HCT116 (cell line): ENCODE measurements around the gene CFAP53. TPM values are rescaled to one million over a fixed set of nuclear protein-coding genes. Genes with fewer than 3 reads are reported as not detected.
"Not testable (repeated sequence)": the region's sequence is repeated elsewhere in the genome, so short reads cannot be mapped to it uniquely, and the experiment has no call there.

Experiments
- ATAC-seq: fragments of 200-7000 bp; cut with Tn5 transposase; 2 replicates; pipeline ENCODE4 v1.9.1; 2020; ENCODE audit warnings: mild to moderate bottlenecking, moderate library complexity
- BruUV-seq: library from RNA; stranded (reverse); fragments of 400-500 nt; replicated peaks from 2 replicates; lab custom pipeline; 2021; lab: Mats Ljungman, UMichigan
- CTCF ChIA-PET: fragments of 300-600 bp; sonication (Branson Sonifier 250); formaldehyde crosslinking; loops from one replicate; lab custom pipeline; 2021; ENCODE audit warnings: antibody characterized with exemption; lab: Charles Lee
- POLR2A ChIA-PET: fragments of 300-600, 350-600 bp; sonication (Branson Sonifier 250); formaldehyde crosslinking; loops from one replicate; lab custom pipeline; 2021; ENCODE audit warnings: antibody characterized with exemption; lab: Charles Lee
- RAD21 ChIA-PET, 2 experiments: fragments of 300-600 bp; sonication (Branson Sonifier 250); formaldehyde crosslinking; loops; one replicate each; lab custom pipeline; 2023; ENCODE audit warnings: low total read pairs in 2 of 2; ENCODE audit not compliant: uncharacterized antibody in 2 of 2, unreplicated experiment in 2 of 2, low non-redundant PET in 1 of 2; lab: Charles Lee
- DNase-seq: peaks from one replicate; pipeline ENCODE4 v3.0.0-alpha.2; 2010; ENCODE audit warnings: low read depth, low spot score
- H2AFZ ChIP-seq: fragments of 200-600 bp; shearing (Covaris generic), sonication (generic); 2 replicates; pipeline ENCODE4 v1.6.1; 2017; ENCODE audit warnings: low read depth, mixed run types, mixed read lengths, antibody characterized with exemption, low read length; ENCODE audit not compliant: poor library complexity, severe bottlenecking
- H3K27ac ChIP-seq: 2 replicates; pipeline ENCODE4 v1.5.1; 2012; ENCODE audit warnings: low read depth, low read length
- H3K27me3 ChIP-seq: fragments of 200-600 bp; sonication (generic); 2 replicates; pipeline ENCODE4 v1.6.1; 2016; ENCODE audit warnings: mixed run types, low read length, mixed read lengths; ENCODE audit not compliant: insufficient read depth
- H3K36me3 ChIP-seq, 2 experiments: fragments of 200-500 bp in 1 of 2; fragments of 200-600 bp in 1 of 2; sonication (Bioruptor generic) in 1 of 2; sonication (generic) in 1 of 2; 2 replicates each; pipeline versions ENCODE4 v1.5.1 to v1.6.1; 2014 to 2016; ENCODE audit warnings: low read length in 2 of 2, inconsistent platforms in 1 of 2, mixed read lengths in 1 of 2, mixed run types in 1 of 2; ENCODE audit not compliant: insufficient read depth in 2 of 2, control insufficient read depth in 1 of 2
- H3K4me1 ChIP-seq, 2 experiments: fragments of 200-600 bp in 1 of 2; sonication (generic) in 1 of 2; 2 replicates each; pipeline versions ENCODE4 v1.5.1 to v1.6.1; 2012 to 2017; ENCODE audit warnings: low read length in 2 of 2, inconsistent platforms in 1 of 2, mild to moderate bottlenecking in 1 of 2, mixed read lengths in 1 of 2, mixed run types in 1 of 2, moderate library complexity in 1 of 2; ENCODE audit not compliant: insufficient read depth in 2 of 2, control insufficient read depth in 1 of 2
- H3K4me2 ChIP-seq: fragments of 200-600 bp; sonication (generic); 2 replicates; pipeline ENCODE4 v1.6.1; 2017; ENCODE audit warnings: mixed run types, low read length, mixed read lengths
- H3K4me3 ChIP-seq, 2 experiments: fragments of 200-600 bp in 1 of 2; sonication (generic) in 1 of 2; replicated peaks in 1 of 2; 2 replicates each; pipeline ENCODE4 v1.5.1; 2011 to 2016; ENCODE audit warnings: low read length in 2 of 2, control low read depth in 1 of 2, low read depth in 1 of 2, mild to moderate bottlenecking in 1 of 2, mixed read lengths in 1 of 2, mixed run types in 1 of 2
- H3K79me2 ChIP-seq: fragments of 200-600 bp; sonication (generic); 2 replicates; pipeline ENCODE4 v1.6.1; 2017; ENCODE audit warnings: mild to moderate bottlenecking, mixed run types, low read length, moderate library complexity, mixed read lengths; ENCODE audit not compliant: insufficient read depth
- H3K9ac ChIP-seq: fragments of 200-600 bp; sonication (generic); 2 replicates; pipeline ENCODE4 v1.6.1; 2016; ENCODE audit warnings: low read length, mixed read lengths
- H3K9me2 ChIP-seq: fragments of 200-600 bp; sonication (generic), shearing (Covaris generic); 2 replicates; pipeline ENCODE4 v1.6.1; 2017; ENCODE audit warnings: mixed run types, mild to moderate bottlenecking, moderate library complexity; ENCODE audit not compliant: insufficient read depth
- H3K9me3 ChIP-seq, 2 experiments: fragments of 200-500 bp in 1 of 2; fragments of 200-600 bp in 1 of 2; sonication (Bioruptor generic) in 1 of 2; sonication (generic) in 1 of 2; 2 replicates each; pipeline ENCODE4 v1.6.1; 2014 to 2017; ENCODE audit warnings: low read length in 2 of 2, mixed read lengths in 2 of 2, inconsistent platforms in 1 of 2, low read depth in 1 of 2, mild to moderate bottlenecking in 1 of 2, mixed run types in 1 of 2, moderate library complexity in 1 of 2; ENCODE audit not compliant: control insufficient read depth in 1 of 2, insufficient read depth in 1 of 2
- H4K20me1 ChIP-seq: fragments of 200-600 bp; sonication (generic), shearing (Covaris generic); 2 replicates; pipeline ENCODE4 v1.6.1; 2017; ENCODE audit warnings: mixed run types, mild to moderate bottlenecking, moderate library complexity; ENCODE audit not compliant: insufficient read depth
- EGR1 ChIP-seq: IDR thresholded peaks from 2 replicates; pipeline ENCODE4 v1.6.1; 2012; ENCODE audit warnings: low read depth
- EZH2 ChIP-seq: fragments of 200-600 bp; sonication (generic); IDR thresholded peaks from 2 replicates; pipeline ENCODE4 v1.6.1; 2017; ENCODE audit warnings: antibody characterized with exemption, mixed run types
- EZH2phosphoT487 ChIP-seq: fragments of 200-600 bp; IDR thresholded peaks from 2 replicates; pipeline ENCODE4 v1.6.1; 2018; ENCODE audit warnings: antibody characterized with exemption, borderline replicate concordance
- FOSL1 ChIP-seq: IDR thresholded peaks from 2 replicates; pipeline ENCODE4 v1.6.1; 2012; ENCODE audit warnings: low read depth
- JUND ChIP-seq: IDR thresholded peaks from 2 replicates; pipeline ENCODE4 v1.6.1; 2012
- POLR2A ChIP-seq: IDR thresholded peaks from 2 replicates; pipeline ENCODE4 v1.7.0; 2011; ENCODE audit warnings: borderline replicate concordance; ENCODE audit not compliant: insufficient read depth, insufficient read length; ENCODE audit errors: extremely low read depth
- RAD21 ChIP-seq: IDR thresholded peaks from 2 replicates; pipeline ENCODE4 v1.6.1; 2012; ENCODE audit warnings: low read depth, mild to moderate bottlenecking
- SP1 ChIP-seq: IDR thresholded peaks from 2 replicates; pipeline ENCODE4 v1.6.1; 2012; ENCODE audit warnings: low read depth
- TCF7L2 ChIP-seq: IDR thresholded peaks from 2 replicates; pipeline ENCODE4 v1.7.0; 2011; ENCODE audit warnings: borderline replicate concordance, inconsistent platforms; ENCODE audit not compliant: insufficient read depth, insufficient read length; ENCODE audit errors: extremely low read depth
- YY1 ChIP-seq: IDR thresholded peaks from 2 replicates; pipeline ENCODE4 v1.6.1; 2011; ENCODE audit warnings: low read length, low read depth, moderate library complexity, mild to moderate bottlenecking; ENCODE audit not compliant: insufficient replicate concordance; ENCODE audit errors: extremely low read depth
- ZNF274 ChIP-seq: fragments of 200-500 bp; sonication (Bioruptor generic); IDR thresholded peaks from 2 replicates; pipeline ENCODE4 v1.6.1; 2014; ENCODE audit warnings: mild to moderate bottlenecking, low read depth, low read length, inconsistent platforms
- intact Hi-C: fragments of 100-400 bp; cut with micrococcal nuclease; formaldehyde crosslinking; loops from 2 replicates; pipeline ENCODE4 v1.10.0; 2022
- total RNA-seq: library from RNA; stranded (reverse); gene quantifications from one replicate; pipeline ENCODE4 v1.2.1, GENCODE V29; 2021; ENCODE audit not compliant: unreplicated experiment
- TF ChIP-seq, protein P1 (sequence below): IDR thresholded peaks from 2 replicates; pipeline ENCODE4 v1.6.1; 2012
- TF ChIP-seq, protein P2 (sequence below): IDR thresholded peaks from 2 replicates; pipeline ENCODE4 v1.6.1; 2012; ENCODE audit warnings: low read depth

Gene CFAP53
- total RNA-seq, 1 experiment from 2014 or later = 1.1 TPM

DNA sequence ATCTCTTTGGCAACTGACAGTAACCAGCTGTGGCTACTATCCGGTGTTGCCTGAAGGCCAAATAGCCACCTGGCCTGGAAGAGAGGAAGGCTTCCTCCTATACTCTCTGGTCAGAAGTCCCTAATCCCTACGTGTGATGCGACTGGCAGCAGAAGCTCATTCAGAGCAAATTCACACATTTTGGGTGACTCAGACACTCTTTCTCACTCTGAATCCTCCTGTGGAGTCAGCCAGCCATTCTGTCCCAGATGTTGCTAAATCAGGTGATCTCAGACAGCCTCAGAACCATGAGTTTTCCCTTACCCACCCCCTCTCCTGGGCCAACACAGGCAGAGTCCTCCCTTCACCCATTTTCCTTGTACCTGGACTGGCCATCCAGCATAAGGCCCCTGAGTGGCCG is 34.7 kb downstream of the CFAP53 start:
- no peak overlapping the region for H3K4me3 ChIP-seq
- BruUV-seq = no TSS peak
- ChIA-PET RAD21 (no interaction called here), POLR2A (no interaction called here), CTCF (no interaction called here)
- H3K9ac ChIP-seq = no peak overlapping the region
- no peak overlapping the region for H2AFZ ChIP-seq
- H3K79me2 ChIP-seq = no peaks in the 10 kb centered on the region
- H3K36me3 ChIP-seq = no peaks in the 10 kb centered on the region
- DNase-seq (no peak), ATAC-seq (no peak)
- H3K27ac ChIP-seq = no peak overlapping the region
- intact Hi-C loops = no loop called here
- no peaks in the 10 kb centered on the region for H3K9me3 ChIP-seq
- no peaks in the 10 kb centered on the region for H3K9me2 ChIP-seq
- no peaks in the 10 kb centered on the region for H4K20me1 ChIP-seq
- no peak for TF ChIP-seq YY1
- no peak for TF ChIP-seq JUND
- no peak for TF ChIP-seq TCF7L2
- TF ChIP-seq EZH2 = no peak
- no peak for TF ChIP-seq RAD21
- no peak for TF ChIP-seq EZH2phosphoT487
- no peak for TF ChIP-seq EGR1
- no peak for TF ChIP-seq SP1
- TF ChIP-seq, protein P1, sequence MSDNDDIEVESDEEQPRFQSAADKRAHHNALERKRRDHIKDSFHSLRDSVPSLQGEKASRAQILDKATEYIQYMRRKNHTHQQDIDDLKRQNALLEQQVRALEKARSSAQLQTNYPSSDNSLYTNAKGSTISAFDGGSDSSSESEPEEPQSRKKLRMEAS = no peak
- no peak for TF ChIP-seq ZNF274
- no peak for TF ChIP-seq POLR2A
- TF ChIP-seq, protein P2, sequence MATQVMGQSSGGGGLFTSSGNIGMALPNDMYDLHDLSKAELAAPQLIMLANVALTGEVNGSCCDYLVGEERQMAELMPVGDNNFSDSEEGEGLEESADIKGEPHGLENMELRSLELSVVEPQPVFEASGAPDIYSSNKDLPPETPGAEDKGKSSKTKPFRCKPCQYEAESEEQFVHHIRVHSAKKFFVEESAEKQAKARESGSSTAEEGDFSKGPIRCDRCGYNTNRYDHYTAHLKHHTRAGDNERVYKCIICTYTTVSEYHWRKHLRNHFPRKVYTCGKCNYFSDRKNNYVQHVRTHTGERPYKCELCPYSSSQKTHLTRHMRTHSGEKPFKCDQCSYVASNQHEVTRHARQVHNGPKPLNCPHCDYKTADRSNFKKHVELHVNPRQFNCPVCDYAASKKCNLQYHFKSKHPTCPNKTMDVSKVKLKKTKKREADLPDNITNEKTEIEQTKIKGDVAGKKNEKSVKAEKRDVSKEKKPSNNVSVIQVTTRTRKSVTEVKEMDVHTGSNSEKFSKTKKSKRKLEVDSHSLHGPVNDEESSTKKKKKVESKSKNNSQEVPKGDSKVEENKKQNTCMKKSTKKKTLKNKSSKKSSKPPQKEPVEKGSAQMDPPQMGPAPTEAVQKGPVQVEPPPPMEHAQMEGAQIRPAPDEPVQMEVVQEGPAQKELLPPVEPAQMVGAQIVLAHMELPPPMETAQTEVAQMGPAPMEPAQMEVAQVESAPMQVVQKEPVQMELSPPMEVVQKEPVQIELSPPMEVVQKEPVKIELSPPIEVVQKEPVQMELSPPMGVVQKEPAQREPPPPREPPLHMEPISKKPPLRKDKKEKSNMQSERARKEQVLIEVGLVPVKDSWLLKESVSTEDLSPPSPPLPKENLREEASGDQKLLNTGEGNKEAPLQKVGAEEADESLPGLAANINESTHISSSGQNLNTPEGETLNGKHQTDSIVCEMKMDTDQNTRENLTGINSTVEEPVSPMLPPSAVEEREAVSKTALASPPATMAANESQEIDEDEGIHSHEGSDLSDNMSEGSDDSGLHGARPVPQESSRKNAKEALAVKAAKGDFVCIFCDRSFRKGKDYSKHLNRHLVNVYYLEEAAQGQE = no peak
- no peak for TF ChIP-seq FOSL1
- no peak overlapping the region for H3K4me2 ChIP-seq
- H3K4me1 ChIP-seq = no peaks in the 10 kb centered on the region; a peak in 1 of 4 replicates
- no peaks in the 10 kb centered on the region for H3K27me3 ChIP-seq

GRCh38 chr18:50220249-50220648 is 46.0 kb downstream of the CFAP53 start:
- H3K4me1 ChIP-seq, H3K4me3 ChIP-seq, H3K27me3 ChIP-seq, DNase-seq, H2AFZ ChIP-seq, H3K79me2 ChIP-seq, H3K9me2 ChIP-seq, BruUV-seq, POLR2A ChIA-PET, H4K20me1 ChIP-seq, H3K36me3 ChIP-seq, H3K27ac ChIP-seq, ATAC-seq, H3K4me2 ChIP-seq, intact Hi-C loops, H3K9me3 ChIP-seq, RAD21 ChIA-PET, H3K9ac ChIP-seq: not testable (repeated sequence)
- CTCF ChIA-PET = interaction anchor here (3.8 kb wide), 1 partner anchor 136 kb away, joined by 80 read pairs; no protein-coding TSS in a partner anchor
